Measurements from ENCODE around the gene PHF21A.

Gene PHF21A

DNA sequence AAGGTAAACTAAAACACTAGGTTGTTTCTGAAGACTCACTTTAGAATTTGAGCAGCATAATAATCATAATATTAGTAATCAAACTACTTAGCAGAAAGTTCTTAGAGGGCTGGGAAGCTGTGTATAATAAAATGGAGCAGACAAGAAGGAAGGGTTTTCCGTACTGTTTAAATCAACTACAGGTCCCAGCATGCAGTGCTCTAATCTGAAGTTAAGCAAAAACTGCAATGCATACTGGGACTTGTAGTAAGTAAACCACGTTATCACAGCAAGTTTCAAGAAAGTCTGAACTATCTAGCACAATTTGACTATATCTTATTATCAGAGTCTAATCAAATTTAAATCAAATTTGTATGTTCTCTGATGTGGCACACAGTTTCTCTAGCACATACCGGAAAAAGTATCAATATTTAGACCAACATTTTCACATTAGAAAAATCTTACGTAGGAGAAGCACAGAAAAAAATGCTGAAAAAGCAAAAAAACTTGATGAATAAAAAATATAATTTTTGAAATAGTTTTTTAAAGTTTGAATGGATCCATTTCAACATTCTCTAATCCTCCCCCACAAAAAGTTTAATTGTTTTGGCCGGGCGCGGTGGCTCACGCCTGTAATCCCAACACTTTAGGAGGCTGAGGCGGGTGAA, 8.2 kb downstream of the PHF21A start:
- TF ChIP-seq, protein P1, sequence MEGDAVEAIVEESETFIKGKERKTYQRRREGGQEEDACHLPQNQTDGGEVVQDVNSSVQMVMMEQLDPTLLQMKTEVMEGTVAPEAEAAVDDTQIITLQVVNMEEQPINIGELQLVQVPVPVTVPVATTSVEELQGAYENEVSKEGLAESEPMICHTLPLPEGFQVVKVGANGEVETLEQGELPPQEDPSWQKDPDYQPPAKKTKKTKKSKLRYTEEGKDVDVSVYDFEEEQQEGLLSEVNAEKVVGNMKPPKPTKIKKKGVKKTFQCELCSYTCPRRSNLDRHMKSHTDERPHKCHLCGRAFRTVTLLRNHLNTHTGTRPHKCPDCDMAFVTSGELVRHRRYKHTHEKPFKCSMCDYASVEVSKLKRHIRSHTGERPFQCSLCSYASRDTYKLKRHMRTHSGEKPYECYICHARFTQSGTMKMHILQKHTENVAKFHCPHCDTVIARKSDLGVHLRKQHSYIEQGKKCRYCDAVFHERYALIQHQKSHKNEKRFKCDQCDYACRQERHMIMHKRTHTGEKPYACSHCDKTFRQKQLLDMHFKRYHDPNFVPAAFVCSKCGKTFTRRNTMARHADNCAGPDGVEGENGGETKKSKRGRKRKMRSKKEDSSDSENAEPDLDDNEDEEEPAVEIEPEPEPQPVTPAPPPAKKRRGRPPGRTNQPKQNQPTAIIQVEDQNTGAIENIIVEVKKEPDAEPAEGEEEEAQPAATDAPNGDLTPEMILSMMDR (conservative IDR thresholded peaks at IDR 0.05; ENCODE audit: low read depth), result no peak
- H3K27ac ChIP-seq, result no peak overlapping the region
- peak; percentile 73 for DNase-seq (ENCODE audit: low spot score)
- ChIA-PET CTCF (no interaction called here), POLR2A (ENCODE audit: low non-redundant PET) (no interaction called here)

- no peak for DNase-seq (ENCODE audit: low spot score)
- no peak overlapping the region for H3K27ac ChIP-seq
- POLR2A ChIA-PET (ENCODE audit: low non-redundant PET), result no interaction called here
- CTCF ChIA-PET, result interaction anchor here (0.6 kb wide), 1 partner anchor 221 kb away, joined by 4 read pairs; no protein-coding TSS in a partner anchor
- TF ChIP-seq, protein P1 (conservative IDR thresholded peaks at IDR 0.05; ENCODE audit: low read depth), result no peak
These were observed 12.5 kb downstream of the PHF21A start for GRCh38 chr11:46108751-46109150.

- TF ChIP-seq, protein P1 (conservative IDR thresholded peaks at IDR 0.05; ENCODE audit: low read depth), result no peak
These were observed 13.5 kb downstream of the PHF21A start for GRCh38 chr11:46107780-46108179.

GRCh38 chr11:46107408-46107718, 13.9 kb downstream of the PHF21A start:
- no peak overlapping the region for H3K27ac ChIP-seq
- POLR2A ChIA-PET (ENCODE audit: low non-redundant PET), result no interaction called here
- TF ChIP-seq, protein P1 (conservative IDR thresholded peaks at IDR 0.05; ENCODE audit: low read depth), result no peak
- CTCF ChIA-PET, result interaction anchor here (1.2 kb wide), 1 partner anchor 16 kb away, joined by 4 read pairs; no protein-coding TSS in a partner anchor
- DNase-seq (ENCODE audit: low spot score), result no peak

More at GRCh38 chr11:46107780-46108179, 13.5 kb downstream of the PHF21A start:
- CTCF ChIA-PET, result interaction anchor here (1.2 kb wide), 1 partner anchor 16 kb away, joined by 4 read pairs; no protein-coding TSS in a partner anchor
- POLR2A ChIA-PET (ENCODE audit: low non-redundant PET), result no interaction called here
- DNase-seq (ENCODE audit: low spot score), result no peak
- H3K27ac ChIP-seq, result no peak overlapping the region

GRCh38 chr11:46106530-46107407, 14.5 kb downstream of the PHF21A start:
- TF ChIP-seq, protein P1 (conservative IDR thresholded peaks at IDR 0.05; ENCODE audit: low read depth), result no peak
- POLR2A ChIA-PET (ENCODE audit: low non-redundant PET), result no interaction called here
- no peak for DNase-seq (ENCODE audit: low spot score)
- no peak overlapping the region for H3K27ac ChIP-seq
- CTCF ChIA-PET, result interaction anchor here (0.6 to 1.2 kb wide), 2 partner anchors 17 to 492 kb away, joined by 3 to 4 read pairs; no protein-coding TSS in a partner anchor

DNA sequence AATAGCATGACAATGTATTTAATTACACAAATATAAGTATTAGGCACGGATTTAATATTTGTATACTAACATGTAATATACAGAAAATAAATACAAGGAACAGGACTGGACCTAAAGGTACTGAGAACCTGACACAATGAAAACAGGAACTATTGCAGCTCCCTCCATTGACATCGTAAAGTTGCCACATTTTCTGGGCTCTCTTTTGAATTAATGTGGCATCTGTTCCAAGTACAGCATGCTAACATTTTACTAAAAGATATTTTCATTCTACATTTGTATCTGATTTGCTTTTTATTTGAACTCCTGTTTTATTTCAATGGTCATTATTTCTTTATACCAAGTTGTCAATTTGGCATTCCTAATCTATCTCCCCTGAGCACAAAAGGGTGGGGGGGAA, 15.3 kb downstream of the PHF21A start:
- POLR2A ChIA-PET (ENCODE audit: low non-redundant PET), result no interaction called here
- no peak for DNase-seq (ENCODE audit: low spot score)
- CTCF ChIA-PET, result no interaction called here
- H3K27ac ChIP-seq, result no peak overlapping the region
- TF ChIP-seq, protein P1 (conservative IDR thresholded peaks at IDR 0.05; ENCODE audit: low read depth), result no peak

Data from RWPE1 (cell line).